ENCODE data around the gene ANP32E.

Gene ANP32E

DNA sequence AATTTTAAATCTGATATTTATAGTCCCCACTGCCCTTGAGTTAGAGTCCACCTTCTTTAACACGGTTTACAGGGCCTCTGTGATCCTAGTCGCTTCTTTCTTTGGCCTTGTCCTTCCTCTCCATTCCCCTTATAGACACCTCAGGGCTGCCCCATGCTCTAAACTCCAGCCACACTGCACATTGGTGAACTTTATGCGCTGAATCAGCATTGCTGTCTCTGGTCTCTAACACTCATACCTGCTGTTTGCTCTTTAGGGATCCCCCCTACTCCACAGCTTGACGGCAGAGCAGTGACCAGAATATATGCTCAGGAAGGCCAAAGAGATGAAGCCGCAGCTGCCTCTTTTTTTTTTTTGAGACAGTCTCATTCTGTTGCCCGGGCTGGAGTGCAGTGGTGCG lies 56.0 kb downstream of the ANP32E start:
- no peak overlapping the region for H3K4me3 ChIP-seq
- H3K27ac ChIP-seq, result no peak overlapping the region

GRCh38 chr1:150178548-150178947 lies 57.4 kb downstream of the ANP32E start:
- H3K27ac ChIP-seq, result no peak overlapping the region
- no peak overlapping the region for H3K4me3 ChIP-seq

DNA sequence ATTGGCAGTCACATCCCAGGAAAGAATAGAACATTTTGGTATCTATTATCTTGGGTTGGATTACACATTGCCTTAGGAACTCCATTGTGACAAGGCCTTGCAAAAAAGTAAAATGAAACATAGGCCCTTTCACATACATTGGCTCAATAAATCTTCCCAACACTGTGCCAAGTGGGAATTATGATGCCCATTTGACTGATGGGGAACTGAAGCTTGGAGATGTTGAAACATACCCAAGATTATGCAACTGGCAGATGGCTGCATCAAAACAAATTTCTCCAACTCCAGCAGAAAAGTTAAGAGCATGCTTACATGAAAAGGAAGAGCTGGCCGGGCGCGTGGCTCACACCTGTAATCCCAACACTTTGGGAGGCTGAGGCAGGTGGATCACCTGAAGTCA lies 59.3 kb downstream of the ANP32E start:
- no peak overlapping the region for H3K4me3 ChIP-seq
- no peak overlapping the region for H3K27ac ChIP-seq

DNA sequence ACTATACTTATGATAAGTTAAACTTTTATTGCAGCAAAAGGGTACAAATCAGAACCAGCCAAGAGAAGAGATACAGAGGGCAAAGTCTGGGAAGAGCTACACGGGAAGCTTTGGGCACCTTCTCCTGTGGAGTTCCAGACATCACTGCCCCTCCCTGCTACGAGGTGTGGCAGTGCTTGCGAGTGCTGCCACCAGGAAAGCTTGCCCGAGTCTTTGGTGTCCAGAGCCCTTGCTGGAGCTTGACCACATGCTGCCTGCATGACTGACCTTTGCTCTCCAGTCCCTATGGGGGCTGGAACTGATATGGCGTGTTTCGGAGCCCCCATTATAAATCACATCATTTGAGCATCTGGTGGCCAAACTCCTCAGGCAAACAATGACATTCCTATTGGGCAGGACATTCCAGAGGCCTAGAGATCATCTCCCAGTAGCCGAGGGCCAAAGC lies 62.7 kb downstream of the ANP32E start:
- H3K27ac ChIP-seq, result no peak overlapping the region
- H3K4me3 ChIP-seq, result no peak overlapping the region

- no peak overlapping the region for H3K27ac ChIP-seq
- no peak overlapping the region for H3K4me3 ChIP-seq
Observed at GRCh38 chr1:150171801-150172200, 64.1 kb downstream of the ANP32E start.

DNA sequence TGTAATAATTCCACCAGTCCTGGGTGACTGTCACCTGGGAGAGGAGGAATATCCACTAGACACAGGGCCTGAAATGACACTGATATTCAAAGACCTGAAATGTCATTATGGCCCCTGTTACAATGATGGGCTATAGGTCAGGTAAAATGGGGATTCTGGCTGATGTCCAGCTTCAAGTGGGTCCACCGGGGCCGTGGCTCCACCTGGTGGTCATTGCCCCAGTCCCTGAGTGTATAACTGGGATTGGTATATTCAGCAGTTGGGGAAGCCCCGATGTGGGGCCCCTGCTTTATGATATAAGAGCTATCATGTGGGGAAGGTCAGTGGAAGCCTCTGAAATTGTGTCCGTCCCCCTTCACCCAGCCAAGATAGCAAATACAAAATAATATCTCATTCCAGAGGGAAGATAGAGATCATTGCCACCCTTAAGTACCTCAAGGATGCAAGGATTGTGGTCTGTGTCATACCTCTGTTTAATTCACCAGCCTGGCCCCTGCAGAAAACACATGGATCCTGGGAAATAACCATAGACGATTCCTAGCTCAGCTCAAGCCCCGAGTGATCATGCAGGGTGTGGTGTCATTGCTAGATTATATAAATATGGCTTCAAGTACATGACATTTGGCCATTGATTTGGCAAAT lies 66.8 kb downstream of the ANP32E start:
- H3K27ac ChIP-seq, result no peak overlapping the region
- no peak overlapping the region for H3K4me3 ChIP-seq
